Ovary (tissue), 3 donors: ENCODE results near the gene ALOX12B.

Source experiments
- CTCF ChIP-seq, 3 donors: fragments of 450-650 bp in 2 of 3; fragments of 200-600 bp in 1 of 3; IDR thresholded peaks; one replicate each; pipeline versions ENCODE4 v1.5.1 to v1.8.0; 2016 to 2022; ENCODE audit warnings: antibody characterized with exemption in 3 of 3, mild to moderate bottlenecking in 1 of 3
- POLR2A ChIP-seq: fragments of 450-650 bp; IDR thresholded peaks from one replicate; pipeline ENCODE4 v1.6.1; 2017; ENCODE audit warnings: antibody characterized with exemption, mild to moderate bottlenecking, moderate library complexity
- donor health status: DM: no; HTN: no; CAD: no.

GRCh38 chr17:8117980-8118768 is 30.7 kb upstream of the ALOX12B start, which contains the start of gene ALOXE3:
- TF ChIP-seq CTCF (IDR thresholded peaks at IDR 0.05) (no peak), POLR2A (no peak)
